ENCODE data around the gene ZFAND6.
"Not testable (repeated sequence)": the region's sequence is repeated elsewhere in the genome, so short reads cannot be mapped to it uniquely, and the experiment has no call there.

Gene ZFAND6

GRCh38 chr15:80019168-80019745 lies 40.2 kb upstream of the ZFAND6 start:
- no peak for DNase-seq (ENCODE audit: low read depth)
- H3K4me3 ChIP-seq (ENCODE audit: low read depth, low read length) = no peak overlapping the region
- no peak for TF ChIP-seq CTCF (IDR thresholded peaks at IDR 0.05; ENCODE audit: control insufficient read depth, extremely low read depth, insufficient read depth)

- not testable (repeated sequence) for H3K4me3 ChIP-seq (ENCODE audit: low read depth, low read length)
These were observed 39.3 kb upstream of the ZFAND6 start for GRCh38 chr15:80020149-80020548.

GRCh38 chr15:80020731-80021130 lies 38.7 kb upstream of the ZFAND6 start:
- no peak for TF ChIP-seq CTCF (IDR thresholded peaks at IDR 0.05; ENCODE audit: control insufficient read depth, extremely low read depth, insufficient read depth)
- no peak for DNase-seq (ENCODE audit: low read depth)

More at GRCh38 chr15:80020149-80020548, 39.3 kb upstream of the ZFAND6 start:
- not testable (repeated sequence) for DNase-seq (ENCODE audit: low read depth)

GRCh38 chr15:80026310-80026709 lies 33.2 kb upstream of the ZFAND6 start:
- DNase-seq (ENCODE audit: low read depth) = no peak
- no peak for TF ChIP-seq CTCF (IDR thresholded peaks at IDR 0.05; ENCODE audit: control insufficient read depth, extremely low read depth, insufficient read depth)
- no peak overlapping the region for H3K4me3 ChIP-seq (ENCODE audit: low read depth, low read length)

More at GRCh38 chr15:80020731-80021130, 38.7 kb upstream of the ZFAND6 start:
- H3K4me3 ChIP-seq (ENCODE audit: low read depth, low read length) = no peak overlapping the region

- DNase-seq (ENCODE audit: low read depth) = no peak
- no peak for TF ChIP-seq CTCF (IDR thresholded peaks at IDR 0.05; ENCODE audit: control insufficient read depth, extremely low read depth, insufficient read depth)
- no peak overlapping the region for H3K4me3 ChIP-seq (ENCODE audit: low read depth, low read length)
These were observed 32.7 kb upstream of the ZFAND6 start for GRCh38 chr15:80026754-80027153.

- no peak overlapping the region for H3K4me3 ChIP-seq (ENCODE audit: low read depth, low read length)
- DNase-seq (ENCODE audit: low read depth) = no peak
- TF ChIP-seq CTCF (IDR thresholded peaks at IDR 0.05; ENCODE audit: control insufficient read depth, extremely low read depth, insufficient read depth) = no peak
These were observed 30.5 kb upstream of the ZFAND6 start for GRCh38 chr15:80028937-80029336.

- DNase-seq (ENCODE audit: low read depth) = no peak
- H3K4me3 ChIP-seq (ENCODE audit: low read depth, low read length) = no peak overlapping the region
- no peak for TF ChIP-seq CTCF (IDR thresholded peaks at IDR 0.05; ENCODE audit: control insufficient read depth, extremely low read depth, insufficient read depth)
These were observed 27.6 kb upstream of the ZFAND6 start for GRCh38 chr15:80031841-80032240.
